K562 (cell line): Measurements from ENCODE around the gene PRRC2B. TPM values are rescaled to one million over a fixed set of nuclear protein-coding genes. Genes with fewer than 3 reads are reported as not detected.

Experiments used
- ATAC-seq: fragments of 200-7000 bp; cut with Tn5 transposase; 3 replicates; pipeline ENCODE4 v1.9.1; 2020; ENCODE audit warnings: moderate library complexity
- BruUV-seq: library from RNA; stranded (reverse); fragments of 400-500 nt; replicated peaks from 2 replicates; lab custom pipeline; 2021; lab: Mats Ljungman, UMichigan
- CTCF ChIA-PET: fragments of 300-600 bp; formaldehyde crosslinking; extraction: SDS; loops from one replicate; lab custom pipeline; 2021; ENCODE audit warnings: low intra/inter-chr PET ratio; lab: Yijun Ruan, JAX
- POLR2A ChIA-PET: fragments of 300-600, 350-650 bp; sonication (Branson Sonifier 250); formaldehyde crosslinking; extraction: SDS; loops from one replicate; lab custom pipeline; 2021; ENCODE audit warnings: antibody characterized with exemption, inconsistent platforms; lab: Yijun Ruan, JAX
- DNase-seq, 4 experiments: peaks; one replicate each; pipeline versions ENCODE4 v3.0.0 to v3.0.0-alpha.2; 2011 to 2018; ENCODE audit warnings: low spot score in 3 of 4, mixed read lengths in 3 of 4; ENCODE audit errors: extremely low read depth in 1 of 4
- FAIRE-seq: peaks from 2 replicates; lab custom pipeline; 2011; peaks lifted over from hg19 to GRCh38; lab: Jason Lieb, UNC
- H2AFZ ChIP-seq: 2 replicates; pipeline ENCODE4 v1.6.0; 2011; ENCODE audit warnings: low read depth, low read length, control low read depth, inconsistent platforms
- H3K27ac ChIP-seq: fragments of 200-600 bp; 3 replicates; pipeline ENCODE4 v1.8.0; 2011; ENCODE audit warnings: low read depth, mild to moderate bottlenecking, control low read depth, inconsistent platforms, low read length, moderate library complexity, mixed read lengths; ENCODE audit errors: extremely low read depth
- H3K27me3 ChIP-seq, 2 experiments: fragments of 300-600 bp in 1 of 2; 2 replicates in 1 of 2; 3 replicates in 1 of 2; pipeline versions ENCODE4 v1.6.0 to v1.8.0; 2011; ENCODE audit warnings: inconsistent platforms in 2 of 2, low read length in 2 of 2, mild to moderate bottlenecking in 1 of 2, mixed read lengths in 1 of 2, moderate library complexity in 1 of 2; ENCODE audit not compliant: control insufficient read depth in 2 of 2, insufficient read depth in 2 of 2
- H3K36me3 ChIP-seq: fragments of 300-600 bp; 3 replicates; pipeline ENCODE4 v1.8.0; 2011; ENCODE audit warnings: mild to moderate bottlenecking, low read length, inconsistent platforms; ENCODE audit not compliant: control insufficient read depth, insufficient read depth
- H3K4me1 ChIP-seq, 2 experiments: fragments of 200-600 bp in 1 of 2; replicated peaks in 1 of 2; 2 replicates in 1 of 2; 3 replicates in 1 of 2; pipeline versions ENCODE4 v1.5.1 to v1.8.0; 2011; ENCODE audit warnings: inconsistent platforms in 2 of 2, low read length in 2 of 2, mild to moderate bottlenecking in 1 of 2, mixed read lengths in 1 of 2, moderate library complexity in 1 of 2; ENCODE audit not compliant: control insufficient read depth in 2 of 2, insufficient read depth in 2 of 2
- H3K4me2 ChIP-seq: 2 replicates; pipeline ENCODE4 v1.6.1; 2011; ENCODE audit warnings: low read length, control low read depth, inconsistent platforms, mixed read lengths; ENCODE audit not compliant: insufficient read depth
- H3K4me3 ChIP-seq: fragments of 200-600 bp; sonication (generic), shearing (Covaris generic); 2 replicates; pipeline ENCODE4 v1.5.1; 2016; ENCODE audit warnings: control low read depth, inconsistent platforms
- H3K79me2 ChIP-seq: fragments of 200-600 bp; 3 replicates; pipeline ENCODE4 v1.8.0; 2011; ENCODE audit warnings: low read length, inconsistent platforms; ENCODE audit not compliant: control insufficient read depth, insufficient read depth
- H3K9ac ChIP-seq, 2 experiments: 2 replicates each; pipeline versions ENCODE4 v1.6.0 to v1.6.1; 2011; ENCODE audit warnings: low read depth in 2 of 2, low read length in 2 of 2, control low read depth in 1 of 2, inconsistent platforms in 1 of 2, mild to moderate bottlenecking in 1 of 2, mixed read lengths in 1 of 2; ENCODE audit not compliant: insufficient read depth in 1 of 2
- H3K9me1 ChIP-seq: one replicate; pipeline ENCODE4 v1.6.0; 2011; ENCODE audit warnings: inconsistent platforms, mild to moderate bottlenecking, low read length, moderate library complexity; ENCODE audit not compliant: control insufficient read depth, insufficient read depth
- H3K9me3 ChIP-seq: replicated peaks from 2 replicates; pipeline ENCODE4 v1.5.1; 2011; ENCODE audit warnings: low read depth, low read length, inconsistent platforms; ENCODE audit not compliant: control insufficient read depth, insufficient read depth
- H4K20me1 ChIP-seq: replicated peaks from 2 replicates; pipeline ENCODE4 v1.6.1; 2011; ENCODE audit warnings: low read length, inconsistent platforms, mixed read lengths; ENCODE audit not compliant: control insufficient read depth, insufficient read depth
- ATF1 ChIP-seq, 2 experiments: fragments of 450-650 bp in 1 of 2; IDR thresholded peaks; 2 replicates each; pipeline ENCODE4 v1.6.1; 2016; ENCODE audit warnings: missing compliant biosample characterization in 1 of 2, missing genetic modification characterization in 1 of 2
- ATF3 ChIP-seq, 2 experiments: fragments of 450-650 bp in 1 of 2; sonication (generic) in 1 of 2; formaldehyde crosslinking in 1 of 2; IDR thresholded peaks in 1 of 2; conservative IDR thresholded peaks in 1 of 2; 2 replicates each; pipeline versions ENCODE4 v1.6.1 to v1.8.1; 2016 to 2023; ENCODE audit warnings: mild to moderate bottlenecking in 2 of 2, moderate library complexity in 2 of 2, inconsistent platforms in 1 of 2, missing genetic modification reagents in 1 of 2
- CBX3 ChIP-seq, 2 experiments: IDR thresholded peaks; 1 replicate in 1 of 2; 2 replicates in 1 of 2; pipeline ENCODE4 v1.6.1; 2012; ENCODE audit warnings: inconsistent platforms in 2 of 2, low read length in 2 of 2, borderline replicate concordance in 1 of 2, control low read depth in 1 of 2
- CREM ChIP-seq: IDR thresholded peaks from 2 replicates; pipeline ENCODE4 v1.6.1; 2014; ENCODE audit warnings: antibody characterized with exemption, low read depth
- DDX20 ChIP-seq: fragments of 450-650 bp; IDR thresholded peaks from 2 replicates; pipeline ENCODE4 v1.6.1; 2016; ENCODE audit warnings: missing genetic modification characterization, low read depth, mild to moderate bottlenecking, missing compliant biosample characterization, moderate library complexity
- HDGF ChIP-seq: fragments of 450-650 bp; IDR thresholded peaks from 2 replicates; pipeline ENCODE4 v1.6.1; 2016
- HMGN3 ChIP-seq: IDR thresholded peaks from 2 replicates; pipeline ENCODE4 v1.6.1; 2011; ENCODE audit warnings: borderline replicate concordance, low read depth, mild to moderate bottlenecking, mixed read lengths, low read length; ENCODE audit not compliant: insufficient read length; ENCODE audit errors: extremely low read depth
- KDM5B ChIP-seq: fragments of 200-600 bp; sonication (generic); IDR thresholded peaks from 2 replicates; pipeline ENCODE4 v1.6.1; 2012; ENCODE audit warnings: low read depth, mild to moderate bottlenecking, moderate library complexity, low read length, control low read depth, inconsistent platforms; ENCODE audit not compliant: insufficient replicate concordance
- MCM5 ChIP-seq: fragments of 450-650 bp; IDR thresholded peaks from 2 replicates; pipeline ENCODE4 v1.6.1; 2016; ENCODE audit warnings: low read depth
- MLX ChIP-seq, 2 experiments: fragments of 450-650 bp in 1 of 2; sonication (generic) in 1 of 2; formaldehyde crosslinking; conservative IDR thresholded peaks; 2 replicates each; pipeline versions ENCODE4 v1.4.0 to v1.8.1; 2020 to 2022; ENCODE audit warnings: mild to moderate bottlenecking in 1 of 2, missing genetic modification reagents in 1 of 2
- NFRKB ChIP-seq: fragments of 450-650 bp; IDR thresholded peaks from 2 replicates; pipeline ENCODE4 v1.6.1; 2016; ENCODE audit warnings: low read depth
- NUFIP1 ChIP-seq: fragments of 450-650 bp; IDR thresholded peaks from 2 replicates; pipeline ENCODE4 v1.6.1; 2018; ENCODE audit not compliant: partially characterized antibody
- PHB2 ChIP-seq: fragments of 450-650 bp; IDR thresholded peaks from 2 replicates; pipeline ENCODE4 v1.6.1; 2017; ENCODE audit warnings: low read depth
- RFX1 ChIP-seq: fragments of 450-650 bp; IDR thresholded peaks from 2 replicates; pipeline ENCODE4 v1.6.1; 2016; ENCODE audit warnings: mild to moderate bottlenecking, moderate library complexity
- TAF15 ChIP-seq: fragments of 200-400 bp; formaldehyde crosslinking; IDR thresholded peaks from 2 replicates; pipeline ENCODE4 v1.6.1; 2017; ENCODE audit warnings: mild to moderate bottlenecking, low read depth, low read length, moderate library complexity
- TGIF2 ChIP-seq: sonication (generic); formaldehyde crosslinking; IDR thresholded peaks from 2 replicates; pipeline ENCODE4 v1.8.1; 2022; ENCODE audit warnings: mild to moderate bottlenecking, missing genetic modification reagents, moderate library complexity
- THRA ChIP-seq: fragments of 450-650 bp; IDR thresholded peaks from 2 replicates; pipeline ENCODE4 v1.6.1; 2017; ENCODE audit warnings: mild to moderate bottlenecking, moderate library complexity
- ZNF232 ChIP-seq: sonication (generic); formaldehyde crosslinking; IDR thresholded peaks from 2 replicates; pipeline ENCODE4 v1.8.0; 2022; ENCODE audit warnings: mild to moderate bottlenecking, missing genetic modification reagents
- ZNF324 ChIP-seq: fragments of 250-450 bp; sonication (Bioruptor Pico); IDR thresholded peaks from 2 replicates; pipeline ENCODE4 v1.4.0; 2020; ENCODE audit warnings: mild to moderate bottlenecking
- ZNF695 ChIP-seq: fragments of 450-650 bp; formaldehyde crosslinking; IDR thresholded peaks from 2 replicates; pipeline ENCODE4 v1.4.0; 2020; ENCODE audit warnings: mild to moderate bottlenecking, moderate library complexity
- WGBS: fragments of 100-300 bp; shearing (Covaris generic); methylation state at CpG from one replicate; pipeline ENCODE4 v1.1.6; 2016; ENCODE audit warnings: low coverage, mixed read lengths; ENCODE audit not compliant: insufficient coverage; ENCODE audit errors: missing lambda C conversion rate; 5-methylcytosine and 5-hydroxymethylcytosine counted together
- in situ Hi-C: fragments of 300-500 bp; cut with MboI; formaldehyde crosslinking; loops from 4 replicates; pipeline ENCODE4 v1.15.0; 2018; ENCODE audit warnings: inconsistent platforms, mixed read lengths
- intact Hi-C: fragments of 100-400 bp; cut with micrococcal nuclease; formaldehyde crosslinking; loops from 2 replicates; pipeline ENCODE4 v1.14.2; 2022
- polyA plus RNA-seq, 8 experiments: library from polyadenylated mRNA; depleted of rRNA in 4 of 8; stranded (reverse) in 5 of 8; unstranded in 3 of 8; fragments of >200 nt; fragmentation: Nextera tagmentation in 2 of 8; fragmentation: Illumina TruSeq in 1 of 8; extraction: Ambion mirVana in 2 of 8; extraction: Trizol in 1 of 8; gene quantifications; 2 replicates each; pipeline versions ENCODE4 v1.2.1 to v1.2.3, GENCODE V29; 2011 to 2014; ENCODE audit warnings: inconsistent platforms in 1 of 8, missing spikeins in 1 of 8
- total RNA-seq, 7 experiments: library from RNA; depleted of rRNA in 6 of 7; stranded (reverse); fragments of >200 nt in 6 of 7; fragmentation: Illumina TruSeq in 2 of 7; extraction: Trizol in 2 of 7; gene quantifications; 2 replicates each; pipeline versions ENCODE4 v1.2.1 to v1.2.3, GENCODE V29; 2011 to 2021; ENCODE audit warnings: low replicate concordance in 1 of 7

Gene PRRC2B
- total and polyA plus RNA-seq, 9 of the 15 experiments (the other 6 are each of a cell fraction or from before 2014, with no cell fraction given): 0.34 to 125 (median 30.9) TPM

- no peak overlapping the region for H3K4me2 ChIP-seq
- POLR2A ChIA-PET: interaction anchor here (0.7 to 1.2 kb wide), 2 partner anchors 14 to 22 kb away, joined by 3 to 4 read pairs; no protein-coding TSS in a partner anchor
Measured at GRCh38 chr9:131487001-131487400, 93.1 kb downstream of the PRRC2B start.

More at GRCh38 chr9:131487001-131487400, 93.1 kb downstream of the PRRC2B start:
- no TSS peak for BruUV-seq
- TF ChIP-seq ZNF695 (CRISPR knock-in tag): no peak
- TF ChIP-seq TAF15: no peak
- no peak for TF ChIP-seq TGIF2 (CRISPR knock-in tag)
- TF ChIP-seq RFX1: no peak
- no peak for TF ChIP-seq CBX3 (IDR thresholded peaks at IDR 0.05; ENCODE audit: borderline replicate concordance in 1 of 2, low read length in 2 of 2)
- no peak for TF ChIP-seq NFRKB
- TF ChIP-seq MLX (CRISPR knock-in tag; conservative IDR thresholded peaks at IDR 0.05): no peak
- TF ChIP-seq MCM5: no peak
- TF ChIP-seq THRA: no peak
- no peak for TF ChIP-seq CREM
- TF ChIP-seq ZNF324 (CRISPR knock-in tag): no peak
- TF ChIP-seq ATF1 (CRISPR knock-in tag; IDR thresholded peaks at IDR 0.05): no peak
- no peak for TF ChIP-seq ATF1 (tag; IDR thresholded peaks at IDR 0.05)
- TF ChIP-seq ZNF232 (CRISPR knock-in tag): no peak
- TF ChIP-seq ATF3 (IDR thresholded peaks at IDR 0.05): no peak
- TF ChIP-seq ATF3 (CRISPR knock-in tag; conservative IDR thresholded peaks at IDR 0.05): no peak
- no peak for TF ChIP-seq PHB2
- TF ChIP-seq HDGF: no peak
- no peak for TF ChIP-seq HMGN3
- no peak for TF ChIP-seq DDX20 (tag)
- TF ChIP-seq NUFIP1: no peak
- TF ChIP-seq KDM5B: no peak
- H3K4me3 ChIP-seq: no peak overlapping the region
- H3K27ac ChIP-seq: no peak overlapping the region
- H3K9me1 ChIP-seq: peaks cover 4% of the 10 kb centered on the region
- H3K27me3 ChIP-seq: no peaks in the 10 kb centered on the region
- peaks cover 8% of the 10 kb centered on the region for H4K20me1 ChIP-seq
- FAIRE-seq (no peak), ATAC-seq (no peak), DNase-seq (no peak)
- WGBS: 87% methylated on average over 9 of the region's 9 CpGs
- H2AFZ ChIP-seq: no peak overlapping the region
- in situ Hi-C loops (no loop called here), intact Hi-C loops (no loop called here)
- H3K9ac ChIP-seq: no peak overlapping the region
- H3K4me1 ChIP-seq: no peaks in the 10 kb centered on the region
- no peaks in the 10 kb centered on the region for H3K9me3 ChIP-seq
- H3K36me3 ChIP-seq: peaks cover 99% of the 10 kb centered on the region
- no peaks in the 10 kb centered on the region for H3K79me2 ChIP-seq
- CTCF ChIA-PET: no interaction called here
